Lung (tissue), 12 donors: ENCODE measurements around the gene XNDC1N. TPM values are rescaled to one million over a fixed set of nuclear protein-coding genes. Genes with fewer than 3 reads are reported as not detected.

Experiments used
- ATAC-seq: fragments of 200-7000 bp; cut with Tn5 transposase; one replicate; pipeline ENCODE4 v1.9.1; 2020; ENCODE audit warnings: moderate number of reproducible peaks; ENCODE audit not compliant: insufficient read depth, low FRiP score
- DNase-seq, 3 donors: peaks; one replicate each; pipeline ENCODE4 v3.0.0-alpha.2; 2013 to 2017
- H3K27ac ChIP-seq, 2 donors: one replicate each; pipeline ENCODE4 v1.5.1; 2013; ENCODE audit warnings: mild to moderate bottlenecking in 2 of 2, moderate library complexity in 2 of 2, control low read depth in 1 of 2, inconsistent platforms in 1 of 2, low read depth in 1 of 2, low read length in 1 of 2
- H3K27me3 ChIP-seq, 3 donors: one replicate each; pipeline ENCODE4 v1.5.1; 2013; ENCODE audit warnings: low read length in 2 of 3; ENCODE audit not compliant: control insufficient read depth in 3 of 3, insufficient read depth in 3 of 3
- H3K36me3 ChIP-seq, 4 donors: one replicate each; pipeline ENCODE4 v1.5.1; 2013; ENCODE audit warnings: low read length in 4 of 4, mild to moderate bottlenecking in 1 of 4, moderate library complexity in 1 of 4; ENCODE audit not compliant: control insufficient read depth in 4 of 4, insufficient read depth in 4 of 4
- H3K4me1 ChIP-seq, 5 donors: one replicate each; pipeline ENCODE4 v1.5.1; 2013; ENCODE audit warnings: low read length in 5 of 5, mild to moderate bottlenecking in 2 of 5, moderate library complexity in 1 of 5; ENCODE audit not compliant: control insufficient read depth in 5 of 5, insufficient read depth in 5 of 5
- H3K4me3 ChIP-seq: one replicate; pipeline ENCODE4 v1.5.1; 2013; ENCODE audit warnings: mild to moderate bottlenecking, control low read depth, moderate library complexity
- H3K9ac ChIP-seq, 2 donors: one replicate each; pipeline ENCODE4 v1.5.1; 2013; ENCODE audit warnings: low read length in 2 of 2, control low read depth in 1 of 2; ENCODE audit not compliant: insufficient read depth in 1 of 2
- H3K9me3 ChIP-seq, 4 donors: one replicate each; pipeline ENCODE4 v1.5.1; 2013; ENCODE audit warnings: low read length in 3 of 4, mild to moderate bottlenecking in 1 of 4, moderate library complexity in 1 of 4; ENCODE audit not compliant: control insufficient read depth in 4 of 4, insufficient read depth in 3 of 4
- WGBS, 2 donors: extraction: QIAGEN DNeasy Blood & Tissue Kit; methylation state at CpG; one replicate each; pipeline ENCODE4 v1.1.7; 2013; 5-methylcytosine and 5-hydroxymethylcytosine counted together
- polyA plus RNA-seq, 2 donors: library from polyadenylated mRNA; stranded (reverse); fragments of 200-250 nt; gene quantifications; one replicate each; pipeline ENCODE4 v1.2.1, GENCODE V29; 2013
- total RNA-seq, 2 donors: library from RNA; depleted of rRNA in 1 of 2; stranded (reverse); fragments of >200 nt in 1 of 2; gene quantifications; one replicate each; pipeline ENCODE4 v1.2.1, GENCODE V29; 2014 to 2021
- TF ChIP-seq, protein P1 (sequence below): IDR thresholded peaks from 2 replicates; pipeline ENCODE4 v1.5.1; 2012; ENCODE audit warnings: mild to moderate bottlenecking; ENCODE audit errors: control extremely low read depth, extremely low read depth
- donor health status: control.
- donor health status: control.
- donor health status: Bipolar disorder and iron deficiency.
- donor health status: healthy.
- donor health status: DM: yes; HTN: yes; CAD: no.

The XNDC1N gene
- total and polyA plus RNA-seq, 4 donors, result 2.0 to 20.4 (median 4.6) TPM

DNA sequence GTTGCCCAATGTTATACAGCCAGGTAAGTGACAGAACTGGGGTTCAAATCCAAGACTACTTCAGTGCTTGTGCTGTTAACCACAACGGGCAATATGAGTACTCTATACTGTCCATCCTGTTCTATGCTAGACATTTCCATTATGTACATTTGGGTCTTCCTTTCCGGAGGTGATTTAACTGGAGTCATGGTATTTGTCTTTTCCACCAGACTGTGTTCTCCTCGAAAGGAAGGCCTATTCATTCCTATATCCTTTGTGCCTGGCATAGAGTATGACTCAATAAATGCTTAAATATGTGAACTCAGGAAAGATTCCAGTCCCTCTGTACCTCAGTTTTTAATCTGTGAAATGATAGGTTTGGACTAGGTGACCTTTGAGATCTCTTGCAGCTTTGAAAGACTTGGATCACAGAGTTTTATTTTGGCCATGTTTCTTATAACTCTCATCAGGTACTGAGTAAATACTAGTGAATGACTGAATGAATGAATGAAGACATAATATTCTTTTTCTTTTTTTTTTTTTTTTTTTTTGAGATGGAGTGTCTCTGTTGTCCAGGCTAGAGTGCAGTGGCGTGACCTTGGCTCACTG is 7.0 kb upstream of the XNDC1N start:
- Histone ChIP-seq H3K9me3 (no peaks in the 10 kb centered on the region), H3K9ac (no peak overlapping the region)
- ATAC-seq, result no peak

DNA sequence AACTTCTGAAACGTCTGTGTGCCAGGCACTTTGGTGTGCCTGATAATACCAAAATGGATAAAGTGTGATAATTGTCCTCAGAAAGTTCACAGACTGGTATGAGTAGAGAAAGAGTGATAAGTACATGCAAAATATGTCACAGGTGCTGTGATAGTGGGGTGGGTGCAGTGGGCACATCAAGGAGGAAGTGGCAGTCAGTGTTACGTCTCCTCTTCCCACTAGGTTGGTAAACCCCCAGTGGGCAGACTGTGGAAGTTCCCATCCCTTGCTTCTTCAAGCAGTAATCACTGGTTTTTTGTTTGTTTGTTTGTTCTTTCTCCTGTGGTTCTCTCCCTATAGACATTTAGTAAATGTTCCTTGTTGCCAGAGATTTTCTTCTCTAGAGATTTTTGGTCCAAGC is 5.8 kb upstream of the XNDC1N start:
- WGBS, 2 donors, result 14 to 38% methylated on average over 2 of the region's 2 CpGs
- no peak overlapping the region for H3K27ac ChIP-seq

More for the DNA sequence above, 7.0 kb upstream of the XNDC1N start:
- Histone ChIP-seq H3K4me3 (no peak overlapping the region), H3K27me3 (no peaks in the 10 kb centered on the region), H3K4me1 (peaks cover 0 to 10% (median 5%) of the 10 kb centered on the region in 5 donors), H3K27ac (no peak overlapping the region), H3K36me3 (peaks cover 0 to 1% (median 0%) of the 10 kb centered on the region in 4 donors)
- WGBS, 2 donors, result 90 to 91% methylated on average over 4 of the region's 4 CpGs
- TF ChIP-seq, protein P1, sequence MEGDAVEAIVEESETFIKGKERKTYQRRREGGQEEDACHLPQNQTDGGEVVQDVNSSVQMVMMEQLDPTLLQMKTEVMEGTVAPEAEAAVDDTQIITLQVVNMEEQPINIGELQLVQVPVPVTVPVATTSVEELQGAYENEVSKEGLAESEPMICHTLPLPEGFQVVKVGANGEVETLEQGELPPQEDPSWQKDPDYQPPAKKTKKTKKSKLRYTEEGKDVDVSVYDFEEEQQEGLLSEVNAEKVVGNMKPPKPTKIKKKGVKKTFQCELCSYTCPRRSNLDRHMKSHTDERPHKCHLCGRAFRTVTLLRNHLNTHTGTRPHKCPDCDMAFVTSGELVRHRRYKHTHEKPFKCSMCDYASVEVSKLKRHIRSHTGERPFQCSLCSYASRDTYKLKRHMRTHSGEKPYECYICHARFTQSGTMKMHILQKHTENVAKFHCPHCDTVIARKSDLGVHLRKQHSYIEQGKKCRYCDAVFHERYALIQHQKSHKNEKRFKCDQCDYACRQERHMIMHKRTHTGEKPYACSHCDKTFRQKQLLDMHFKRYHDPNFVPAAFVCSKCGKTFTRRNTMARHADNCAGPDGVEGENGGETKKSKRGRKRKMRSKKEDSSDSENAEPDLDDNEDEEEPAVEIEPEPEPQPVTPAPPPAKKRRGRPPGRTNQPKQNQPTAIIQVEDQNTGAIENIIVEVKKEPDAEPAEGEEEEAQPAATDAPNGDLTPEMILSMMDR, result no peak
- no peak for DNase-seq

DNA sequence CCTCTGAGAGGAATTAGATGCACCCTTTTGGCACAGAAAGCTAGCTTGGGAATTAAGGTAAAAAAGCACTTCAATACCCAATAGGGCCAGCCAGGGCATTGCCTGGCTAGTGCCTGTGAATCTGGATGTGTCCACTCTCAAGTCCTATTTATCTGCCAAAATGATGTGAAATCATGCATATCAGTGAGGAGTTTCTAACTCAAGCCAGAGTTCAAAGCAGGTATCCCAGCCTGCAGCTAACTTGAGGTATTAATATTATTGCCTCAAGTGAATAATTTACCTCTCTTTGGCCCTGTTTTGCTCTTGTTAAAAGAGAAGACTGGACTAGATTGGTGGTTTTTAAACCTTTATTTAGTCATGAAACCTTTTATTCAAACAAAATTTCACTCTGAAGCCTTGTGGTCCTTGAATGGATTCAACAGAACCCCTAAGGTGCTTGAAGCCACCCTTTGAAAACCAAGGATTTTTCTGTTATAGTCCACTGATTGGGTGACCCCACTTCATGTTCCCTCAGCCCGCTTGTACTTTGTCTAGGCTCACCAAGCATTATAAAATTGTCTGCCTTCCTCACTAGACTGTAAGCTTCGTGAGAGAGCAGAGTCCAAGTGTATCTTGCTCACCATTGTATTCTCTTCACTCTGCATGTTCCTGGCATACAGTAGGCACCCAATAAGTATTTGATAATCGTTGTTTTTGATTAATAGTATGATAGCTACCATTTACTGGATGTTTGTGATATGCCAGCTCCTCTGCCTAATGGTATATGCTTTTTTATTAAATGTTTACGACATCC is 4.9 kb upstream of the XNDC1N start:
- H3K27me3 ChIP-seq, result no peaks in the 10 kb centered on the region
- no peak overlapping the region for H3K4me3 ChIP-seq
- ATAC-seq, result no peak
- H3K4me1 ChIP-seq, result peaks cover 0 to 15% (median 8%) of the 10 kb centered on the region in 5 donors
- TF ChIP-seq, protein P1, result no peak
- no peak overlapping the region for H3K27ac ChIP-seq
- H3K36me3 ChIP-seq, result peaks cover 0 to 3% (median under 1%) of the 10 kb centered on the region in 4 donors
- WGBS, 2 donors, result 88 to 92% methylated on average over 4 of the region's 4 CpGs
- no peaks in the 10 kb centered on the region for H3K9me3 ChIP-seq
- DNase-seq, result no peak
- H3K9ac ChIP-seq, result no peak overlapping the region

More for the DNA sequence above, 5.8 kb upstream of the XNDC1N start:
- H3K9me3 ChIP-seq, result no peaks in the 10 kb centered on the region
- TF ChIP-seq, protein P1, result no peak
- no peak overlapping the region for H3K9ac ChIP-seq
- H3K36me3 ChIP-seq, result peaks cover 0 to 1% (median 0%) of the 10 kb centered on the region in 4 donors
- H3K4me1 ChIP-seq, result peaks cover 0 to 15% (median 10%) of the 10 kb centered on the region in 5 donors
- no peak for DNase-seq
- no peaks in the 10 kb centered on the region for H3K27me3 ChIP-seq
- ATAC-seq, result no peak
- no peak overlapping the region for H3K4me3 ChIP-seq
